GM12875 (cell line): ENCODE data around the gene CCDC107.

Experiments
- H3K4me3 ChIP-seq: one replicate; pipeline ENCODE4 v1.5.1; 2011; ENCODE audit warnings: low read depth, low read length, control low read depth
- TF ChIP-seq, protein P1 (sequence below): IDR thresholded peaks from 2 replicates; pipeline ENCODE4 v1.5.1; 2011; ENCODE audit warnings: low read depth, mild to moderate bottlenecking, control low read depth, inconsistent platforms, low read length, moderate library complexity, borderline replicate concordance; ENCODE audit not compliant: insufficient read depth

CCDC107 gene

GRCh38 chr9:35643046-35643445, 15.0 kb upstream of the CCDC107 start:
- no peak overlapping the region for H3K4me3 ChIP-seq
- TF ChIP-seq, protein P1, sequence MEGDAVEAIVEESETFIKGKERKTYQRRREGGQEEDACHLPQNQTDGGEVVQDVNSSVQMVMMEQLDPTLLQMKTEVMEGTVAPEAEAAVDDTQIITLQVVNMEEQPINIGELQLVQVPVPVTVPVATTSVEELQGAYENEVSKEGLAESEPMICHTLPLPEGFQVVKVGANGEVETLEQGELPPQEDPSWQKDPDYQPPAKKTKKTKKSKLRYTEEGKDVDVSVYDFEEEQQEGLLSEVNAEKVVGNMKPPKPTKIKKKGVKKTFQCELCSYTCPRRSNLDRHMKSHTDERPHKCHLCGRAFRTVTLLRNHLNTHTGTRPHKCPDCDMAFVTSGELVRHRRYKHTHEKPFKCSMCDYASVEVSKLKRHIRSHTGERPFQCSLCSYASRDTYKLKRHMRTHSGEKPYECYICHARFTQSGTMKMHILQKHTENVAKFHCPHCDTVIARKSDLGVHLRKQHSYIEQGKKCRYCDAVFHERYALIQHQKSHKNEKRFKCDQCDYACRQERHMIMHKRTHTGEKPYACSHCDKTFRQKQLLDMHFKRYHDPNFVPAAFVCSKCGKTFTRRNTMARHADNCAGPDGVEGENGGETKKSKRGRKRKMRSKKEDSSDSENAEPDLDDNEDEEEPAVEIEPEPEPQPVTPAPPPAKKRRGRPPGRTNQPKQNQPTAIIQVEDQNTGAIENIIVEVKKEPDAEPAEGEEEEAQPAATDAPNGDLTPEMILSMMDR: no peak

- H3K4me3 ChIP-seq: peak overlapping the region; percentile 58
These were observed 12.4 kb upstream of the CCDC107 start for GRCh38 chr9:35645736-35646135.

DNA sequence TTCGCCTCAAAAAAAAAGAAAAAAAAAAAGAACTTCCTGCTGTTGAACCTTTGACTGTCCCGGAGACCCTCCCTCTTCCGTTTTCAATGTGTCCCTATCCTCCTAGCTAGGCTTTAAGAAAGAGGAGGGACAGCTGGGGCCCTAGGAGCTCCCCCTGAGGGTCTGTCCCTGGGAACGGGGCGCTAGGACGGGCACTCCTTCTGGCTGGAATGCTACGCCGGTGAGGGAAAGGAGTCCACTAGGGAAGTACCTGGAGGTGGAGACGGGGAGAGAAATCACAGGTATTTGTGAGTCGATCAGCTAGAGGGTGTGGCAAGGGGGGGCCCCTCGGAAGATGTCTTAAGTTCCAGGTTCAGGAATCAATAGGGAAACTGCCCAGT, 11.9 kb upstream of the CCDC107 start:
- H3K4me3 ChIP-seq: peak overlapping the region; percentile 58
- TF ChIP-seq, protein P1: no peak

DNA sequence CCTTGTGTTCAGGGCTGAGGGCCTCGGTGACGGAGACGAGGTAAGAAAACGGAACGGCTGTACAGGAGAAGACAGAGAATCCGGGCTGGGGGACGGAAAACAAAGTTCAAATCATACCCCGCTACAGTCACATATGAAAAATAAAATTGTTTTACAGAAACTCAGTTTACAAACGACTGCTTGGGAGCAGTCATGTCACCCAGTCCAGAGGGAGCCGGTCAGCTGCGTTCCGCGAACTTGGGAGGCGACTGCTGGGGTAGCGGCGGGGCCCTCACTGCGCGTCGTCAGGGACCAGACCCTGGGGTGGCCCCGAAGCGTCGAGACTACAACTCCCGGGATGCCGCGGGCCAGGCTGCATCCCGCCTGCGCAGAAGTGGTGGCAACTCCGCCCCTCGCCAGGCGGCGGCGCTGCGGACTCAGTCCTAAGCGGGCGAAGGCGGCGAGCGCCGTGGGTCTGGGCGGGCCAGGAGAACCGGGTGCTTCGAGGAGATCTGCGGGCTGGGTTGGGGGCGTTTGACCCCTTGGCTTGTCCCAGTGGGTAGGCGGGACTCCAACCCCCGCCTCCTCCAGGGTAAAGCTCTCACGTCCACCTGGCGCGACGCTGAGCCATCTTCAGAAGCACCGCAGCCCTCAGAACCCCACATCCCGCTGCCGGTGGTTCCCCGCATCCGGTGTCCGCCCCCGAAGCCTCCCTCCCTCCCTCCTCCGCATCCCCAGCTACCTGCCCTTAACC, 11.4 kb upstream of the CCDC107 start:
- TF ChIP-seq, protein P1: peak; percentile 97
- H3K4me3 ChIP-seq: peak overlapping the region; percentile 58

DNA sequence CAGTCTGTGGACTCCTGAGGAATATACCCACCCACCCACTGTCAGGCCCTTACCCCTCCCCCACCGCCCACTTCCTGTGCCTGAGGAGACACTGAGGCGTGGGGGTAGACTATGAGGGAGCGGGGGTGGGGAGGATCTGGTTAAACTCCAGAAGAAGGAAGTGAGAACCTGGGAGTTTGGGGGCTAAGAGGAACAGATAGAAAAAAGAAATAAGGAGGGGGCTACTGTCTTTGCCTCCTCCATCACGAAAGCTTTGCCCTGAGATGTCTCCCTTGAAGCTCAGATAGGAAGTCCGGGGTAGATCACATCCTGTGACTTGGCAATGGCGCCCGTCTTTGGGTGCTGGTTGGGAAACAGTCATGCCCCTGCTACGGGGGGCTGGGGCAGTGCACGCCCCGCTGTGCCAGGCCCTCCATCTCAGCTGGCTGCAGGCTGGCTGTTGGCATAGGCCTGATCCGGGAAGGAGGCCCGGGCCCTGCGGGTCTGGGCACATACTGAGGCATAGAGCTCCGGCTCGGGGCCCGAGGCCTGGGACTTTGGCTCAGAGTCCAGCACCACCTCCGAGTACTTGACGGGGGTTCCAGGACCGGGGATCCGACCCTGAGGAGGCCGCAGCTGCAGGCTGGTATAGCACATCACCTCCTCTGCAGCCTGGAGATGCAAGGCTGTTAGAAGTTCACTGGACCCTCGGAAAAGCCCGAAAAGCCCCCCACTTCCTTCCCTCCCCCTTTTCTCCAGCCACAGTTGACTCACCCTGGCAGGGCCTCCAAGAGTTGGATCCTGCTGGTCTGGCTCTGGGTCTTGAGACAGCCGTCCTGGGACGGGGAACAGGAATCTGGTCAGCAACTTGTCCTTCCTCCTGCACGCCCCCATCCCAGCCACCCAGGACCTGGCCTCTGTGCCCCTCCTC, 8.4 kb upstream of the CCDC107 start:
- TF ChIP-seq, protein P1: no peak
- peak overlapping the region; percentile 75 for H3K4me3 ChIP-seq

DNA sequence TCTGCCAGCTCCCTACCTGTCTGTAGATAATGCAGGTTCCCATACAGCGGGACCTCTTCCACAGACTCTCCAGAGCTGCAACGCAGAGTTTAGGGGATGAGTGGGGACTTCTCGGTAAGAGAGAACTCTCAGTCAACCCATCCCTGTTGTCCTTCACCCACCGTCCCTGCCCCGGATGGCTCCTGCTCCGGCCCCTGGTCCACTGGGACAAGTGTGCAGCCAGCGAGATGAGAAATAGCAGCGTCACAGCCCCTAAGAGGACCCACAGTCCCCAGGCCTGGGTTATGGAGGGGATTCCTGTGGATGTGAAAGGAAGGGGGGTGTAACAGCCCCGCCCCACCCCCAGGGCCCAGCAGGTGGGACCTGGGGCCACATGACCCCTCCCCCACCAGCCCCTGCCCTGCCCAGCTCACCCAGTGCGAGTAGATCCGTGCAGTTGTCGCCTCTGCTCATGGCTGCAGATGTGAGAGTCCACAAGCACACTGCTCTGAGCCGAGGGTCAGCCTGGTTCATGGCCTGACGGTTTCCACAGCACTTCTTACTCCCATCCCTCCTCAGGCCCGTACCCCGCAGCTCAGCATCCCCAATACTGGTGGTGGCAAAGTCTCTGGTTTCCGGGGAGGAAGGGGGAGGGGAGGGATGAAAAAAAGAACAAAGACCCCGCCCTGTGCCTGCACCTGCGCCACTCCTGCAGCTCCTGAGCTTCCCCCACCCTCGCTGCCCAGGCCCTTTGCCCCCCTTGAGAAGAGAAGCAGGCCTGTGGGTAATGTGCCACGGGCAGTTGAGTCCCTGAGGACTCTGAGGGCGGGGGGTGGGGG, 7.5 kb upstream of the CCDC107 start, which contains the start of gene SIT1:
Gene SIT1 (minus strand): TSS at position 591 of the 818 bp plus-strand sequence. CDS start 78 bp downstream, at position 513.
- TF ChIP-seq, protein P1: no peak
- H3K4me3 ChIP-seq: peak within 1 kb of the TSS; percentile 75
